Measurements from ENCODE around the gene GTF2A1L.

GRCh38 chr2:48597492-48597891, 20.2 kb upstream of the GTF2A1L start:
- no peak for TF ChIP-seq CTCF (IDR thresholded peaks at IDR 0.05; ENCODE audit: low read length)
- no peak for TF ChIP-seq EZH2 (IDR thresholded peaks at IDR 0.05; ENCODE audit: borderline replicate concordance, low read length)
